GM18858 (cell line): ENCODE results near the gene TJP1.
"Not testable (repeated sequence)": the region's sequence is repeated elsewhere in the genome, so short reads cannot be mapped to it uniquely, and the experiment has no call there.

Source experiments
- ATAC-seq: cut with Tn5 transposase; IDR thresholded peaks from one replicate; pipeline ENCODE4 v1.9.1; 2021; ENCODE audit not compliant: unreplicated experiment

The TJP1 gene

GRCh38 chr15:29708519-29708918, 113.7 kb downstream of the TJP1 start:
- ATAC-seq: no peak

GRCh38 chr15:29704950-29705597, 117.2 kb downstream of the TJP1 start:
- no peak for ATAC-seq

DNA sequence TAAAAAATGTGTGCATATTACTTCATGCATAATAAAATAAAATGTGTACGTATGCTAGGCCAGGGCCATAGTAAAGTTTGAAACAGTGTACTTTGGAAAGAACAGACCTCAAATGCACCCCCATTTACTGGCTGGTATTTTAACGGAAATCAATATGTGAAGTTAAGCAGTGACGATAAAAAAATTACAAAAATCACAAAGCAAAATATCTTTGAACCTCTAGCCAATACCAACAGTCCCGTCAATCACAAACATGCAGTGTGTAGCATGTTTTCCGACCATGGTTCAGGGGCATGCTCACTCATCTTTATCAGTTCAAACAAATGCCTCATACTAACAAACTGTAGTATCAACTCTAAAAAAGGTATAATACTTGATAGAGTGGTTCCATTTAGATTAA, 121.1 kb downstream of the TJP1 start:
- ATAC-seq: no peak

GRCh38 chr15:29700296-29700695, 122.0 kb downstream of the TJP1 start:
- no peak for ATAC-seq

GRCh38 chr15:29699791-29700190, 122.5 kb downstream of the TJP1 start:
- no peak for ATAC-seq

DNA sequence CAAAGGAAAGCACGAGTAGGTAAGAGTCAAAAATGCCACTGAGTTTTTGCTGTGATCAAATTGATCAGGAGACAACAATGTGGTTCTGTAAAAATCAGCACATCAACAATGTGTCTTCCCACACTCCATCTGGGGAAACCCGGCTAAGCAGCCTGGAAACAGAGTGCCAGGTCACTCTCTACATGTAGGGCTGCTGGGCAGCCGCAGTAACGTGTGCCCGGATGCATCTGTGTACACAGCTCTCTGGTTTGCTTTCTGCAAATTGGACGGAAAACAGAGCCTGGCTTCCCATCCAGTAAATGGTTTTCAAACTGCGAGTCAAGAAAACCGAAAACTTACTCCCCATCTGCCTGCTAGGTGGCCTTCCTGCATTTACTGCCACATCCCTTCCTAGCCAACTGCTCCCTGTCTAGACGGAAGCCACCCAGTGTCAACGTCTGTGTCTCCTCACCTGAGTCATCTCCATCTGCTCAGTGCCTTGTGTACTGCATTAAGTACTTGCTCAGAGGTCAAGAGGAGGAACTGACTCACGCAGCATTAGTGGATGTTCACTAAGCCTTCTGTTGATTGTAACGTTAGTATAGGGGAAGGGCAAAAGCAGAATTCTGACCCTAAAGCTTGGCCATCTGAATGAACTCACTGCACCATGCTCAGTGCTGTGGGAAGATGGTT, 124.1 kb downstream of the TJP1 start:
- ATAC-seq: no peak

DNA sequence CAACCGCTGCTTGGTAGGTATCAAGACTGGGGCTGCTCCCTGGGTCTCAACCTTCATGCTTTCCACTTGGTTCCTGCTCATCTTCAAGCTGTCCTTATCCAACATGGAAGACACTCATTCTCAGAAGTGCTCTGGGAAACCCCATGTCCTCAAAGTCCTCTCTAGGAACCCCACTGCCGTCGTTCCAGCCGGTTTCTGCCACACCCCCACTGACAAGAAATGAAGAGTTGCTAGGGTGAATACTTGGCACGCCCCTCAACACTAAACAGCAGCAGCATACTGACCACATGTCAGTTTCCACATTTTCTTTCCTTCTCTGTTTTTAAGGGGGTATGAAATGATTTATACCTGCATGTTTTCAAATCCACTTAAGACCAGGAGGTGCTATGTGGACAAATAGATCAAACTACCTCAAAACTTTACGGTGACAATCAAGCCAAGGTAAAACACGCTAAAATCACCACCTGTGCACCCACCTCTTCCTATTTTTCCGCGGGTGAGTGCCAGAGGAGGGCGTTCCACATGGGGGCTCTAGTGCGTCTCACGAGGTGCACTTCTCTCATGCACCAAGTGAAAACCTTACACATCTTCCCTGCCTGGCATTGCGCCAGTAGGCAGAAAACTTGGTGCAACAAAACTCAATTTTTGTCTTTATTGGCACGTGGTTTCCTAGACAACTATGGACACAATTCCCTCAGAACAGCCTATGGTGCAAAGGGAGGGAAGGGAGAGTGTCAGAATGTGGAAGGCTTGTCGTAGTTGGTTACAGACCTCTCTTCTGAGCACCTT, 125.1 kb downstream of the TJP1 start:
- no peak for ATAC-seq

DNA sequence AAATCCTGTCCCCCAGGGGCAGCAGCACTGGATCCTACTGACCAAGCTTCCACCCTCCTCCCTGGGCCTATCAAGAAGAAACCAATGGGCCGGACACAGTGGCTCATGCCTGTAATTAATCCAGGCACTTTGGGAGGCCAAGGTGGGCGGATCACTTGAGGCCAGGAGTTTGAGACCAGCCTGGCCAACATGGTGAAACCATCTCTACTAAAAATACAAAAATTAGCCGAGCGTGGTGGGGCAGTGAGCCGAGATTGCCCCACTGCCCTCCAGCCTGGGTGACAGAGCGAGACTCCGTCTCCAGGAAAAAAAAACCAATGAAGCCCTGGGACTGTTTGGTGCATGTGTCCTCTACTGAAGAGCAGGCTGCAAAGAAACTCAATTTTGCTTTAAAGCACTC, 125.8 kb downstream of the TJP1 start:
- ATAC-seq: not testable (repeated sequence)

GRCh38 chr15:29695489-29696167, 126.6 kb downstream of the TJP1 start:
- ATAC-seq: no peak

GRCh38 chr15:29693225-29693624, 129.0 kb downstream of the TJP1 start:
- ATAC-seq: no peak

DNA sequence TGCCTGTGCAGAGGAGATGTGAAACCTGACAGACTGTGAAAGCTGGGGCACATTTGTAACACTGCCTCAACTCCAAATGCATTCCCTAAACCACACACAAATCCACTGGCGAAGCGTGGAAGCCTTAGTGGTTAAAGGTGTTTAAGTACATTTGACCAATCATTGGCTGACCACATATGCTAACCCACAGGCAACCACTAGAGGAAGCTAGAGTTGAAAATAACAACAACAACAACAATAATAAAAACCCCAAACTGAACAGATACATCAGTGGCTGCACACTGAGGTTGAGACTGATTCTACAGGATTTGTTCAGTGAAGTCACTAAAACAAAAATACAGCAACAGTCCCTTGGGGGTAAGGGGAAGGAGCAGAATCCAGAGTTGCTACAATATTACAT, 129.7 kb downstream of the TJP1 start:
- ATAC-seq: no peak

DNA sequence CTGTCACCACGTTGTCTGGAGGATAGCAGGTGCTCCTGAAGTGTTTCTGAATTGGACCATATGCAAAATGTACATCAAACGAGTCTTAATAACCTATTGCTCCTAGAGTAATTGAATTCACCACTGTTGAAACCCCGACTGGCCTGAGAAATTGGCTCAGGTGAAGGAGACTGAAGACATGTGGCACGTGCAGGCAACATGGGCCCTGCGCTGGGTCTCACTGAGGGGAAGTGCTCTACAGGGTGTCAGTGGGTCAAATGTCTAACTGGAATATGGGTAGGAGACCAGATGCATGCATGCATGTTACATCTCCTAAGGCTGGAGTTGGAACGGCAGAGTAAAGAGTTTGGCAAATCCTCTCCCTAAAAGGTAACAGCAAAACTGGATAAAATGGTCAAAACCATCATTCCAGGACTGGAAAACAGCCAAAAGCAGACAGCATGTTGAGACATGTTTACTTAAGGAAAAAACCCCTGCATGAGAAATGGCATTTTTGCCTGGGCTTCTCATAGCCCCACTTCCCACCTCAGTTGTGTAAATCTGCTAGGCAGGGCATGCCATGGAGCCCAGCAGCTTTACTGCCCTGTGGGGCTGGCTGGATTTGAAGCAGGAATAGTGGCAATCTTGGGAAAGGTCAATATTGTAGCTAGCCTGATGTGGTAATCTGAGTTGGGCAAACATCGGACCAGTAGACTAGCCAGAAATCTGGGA, 131.3 kb downstream of the TJP1 start:
- ATAC-seq: no peak

DNA sequence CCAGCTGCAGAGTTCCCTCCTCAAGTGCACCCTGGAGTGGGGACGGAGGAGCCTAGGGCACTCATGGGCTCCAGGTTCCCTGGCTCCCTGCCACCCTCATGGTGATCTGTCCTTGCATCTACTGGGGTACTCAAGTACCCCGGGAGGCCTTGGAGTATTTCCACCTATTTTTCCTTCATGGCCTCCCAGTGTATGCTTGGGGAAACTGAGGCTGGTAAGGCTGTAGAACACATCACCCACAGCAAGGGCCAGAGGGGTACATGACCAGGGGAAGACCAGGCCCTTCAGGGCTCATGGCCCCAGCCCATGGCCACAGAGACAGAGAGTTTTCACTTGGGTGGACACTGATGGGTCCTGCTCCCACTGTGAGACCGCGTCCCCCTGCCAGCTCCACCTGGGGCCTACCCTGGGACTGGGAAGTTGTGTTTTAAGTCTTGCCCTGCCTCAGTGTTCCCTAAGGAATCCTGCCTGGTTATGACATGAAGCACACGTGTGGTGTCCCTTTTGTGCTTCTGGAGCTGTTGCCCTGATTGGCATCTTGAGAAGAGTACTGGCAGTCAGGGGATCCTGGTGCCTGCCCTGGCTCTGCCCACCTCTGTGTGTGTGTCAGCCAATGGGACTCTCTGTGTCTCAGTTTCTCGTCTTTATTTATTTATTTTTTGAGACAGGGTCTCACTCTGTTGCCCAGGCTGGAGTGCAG, 132.8 kb downstream of the TJP1 start:
- ATAC-seq: no peak

DNA sequence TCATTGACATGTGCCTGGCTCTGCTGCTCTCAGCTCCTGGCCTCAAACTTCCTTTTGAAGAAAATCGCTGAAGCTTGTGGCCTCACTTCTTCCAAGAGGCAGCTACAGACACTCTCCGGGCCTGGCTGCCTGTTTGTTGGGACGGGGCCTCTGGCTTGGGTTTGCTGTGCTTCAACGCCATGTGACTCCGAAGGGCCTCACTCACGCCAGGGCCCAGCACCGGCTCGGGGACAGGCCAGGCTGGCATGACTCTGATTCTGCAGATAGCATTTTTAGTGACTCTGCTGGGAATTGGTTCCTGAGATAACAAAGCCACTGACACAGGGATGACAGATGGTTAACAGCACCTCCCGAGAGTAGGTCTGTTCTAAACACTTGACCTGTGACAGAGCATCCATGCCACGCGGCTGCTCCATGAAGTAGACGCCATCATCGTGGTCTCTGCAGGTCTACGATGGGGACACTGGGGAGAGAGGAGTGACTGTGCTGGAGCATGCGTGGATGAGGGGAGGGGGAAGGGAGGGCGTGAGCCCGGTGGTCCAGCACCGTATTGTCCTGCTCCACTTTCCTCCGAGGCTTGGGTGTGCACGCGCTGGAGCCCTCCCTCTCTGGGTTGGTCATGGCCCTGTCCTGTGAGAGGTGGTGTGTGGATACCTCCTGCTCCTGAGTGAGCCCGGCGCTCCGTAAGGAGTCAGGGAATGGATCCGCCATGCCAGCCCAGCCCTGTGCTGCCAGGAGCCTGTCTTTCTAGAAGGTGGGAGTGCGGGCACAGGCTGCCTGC, 133.6 kb downstream of the TJP1 start:
- no peak for ATAC-seq

GRCh38 chr15:29687939-29688505, 134.2 kb downstream of the TJP1 start:
- no peak for ATAC-seq

GRCh38 chr15:29687204-29687815, 135.0 kb downstream of the TJP1 start:
- no peak for ATAC-seq

- ATAC-seq: no peak
These were observed 135.6 kb downstream of the TJP1 start for GRCh38 chr15:29686445-29687203.

DNA sequence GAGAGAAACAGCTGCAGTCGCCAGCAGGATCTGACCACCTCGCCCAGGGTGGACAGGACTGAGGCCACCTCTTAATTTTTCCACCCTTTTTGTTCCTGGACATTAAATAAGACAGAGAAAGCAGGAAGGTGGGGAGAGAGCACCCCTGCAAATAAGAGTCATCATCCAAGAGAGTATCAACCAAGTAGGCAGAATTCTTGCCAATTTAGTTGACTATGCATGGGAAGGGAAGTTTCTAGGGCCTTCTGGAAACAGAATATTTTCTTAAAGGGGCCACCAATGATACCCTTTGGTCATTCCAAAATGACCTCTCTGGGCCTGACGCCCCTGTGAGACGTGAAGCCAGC, 136.2 kb downstream of the TJP1 start:
- no peak for ATAC-seq
